Stimulated activated CD4-positive, alpha-beta T cell treated with anti-CD3 and anti-CD28 coated beads, Interleukin-4, amount 100 ng/mL, for 1 hour (primary cell): ENCODE measurements around the gene RBM28.

ENCODE experiments used
- DNase-seq: peaks from one replicate; pipeline ENCODE4 v3.0.0-alpha.2; 2020

RBM28 gene

GRCh38 chr7:128255271-128255670 lies 88.4 kb downstream of the RBM28 start:
- DNase-seq = no peak

- DNase-seq = no peak
These were observed 89.2 kb downstream of the RBM28 start for GRCh38 chr7:128254470-128254869.

DNA sequence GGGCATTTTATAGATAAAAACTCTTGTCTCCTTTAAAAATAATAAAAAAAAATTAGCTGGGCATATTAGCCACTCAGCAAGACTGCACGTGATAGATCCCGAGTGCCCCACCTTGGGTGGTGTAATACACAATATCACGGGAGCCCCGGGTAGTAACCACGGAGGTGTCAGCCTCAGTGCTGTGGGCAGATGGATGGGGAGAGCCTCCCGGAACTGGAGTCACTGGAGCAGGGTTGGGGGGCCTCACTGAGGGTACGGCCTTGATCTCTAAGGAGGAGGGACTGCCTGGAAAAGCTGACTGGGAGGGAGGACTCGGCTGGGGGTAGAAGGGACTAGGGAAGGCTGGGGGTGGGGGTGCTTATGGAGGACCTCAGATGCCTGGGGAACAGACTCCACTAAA lies 90.0 kb downstream of the RBM28 start:
- DNase-seq = no peak

- DNase-seq = no peak
These were observed 92.4 kb downstream of the RBM28 start for GRCh38 chr7:128251337-128251736.
